C4-2B (cell line): Measurements from ENCODE around the gene DNER.

Experiments
- H3K27ac ChIP-seq: fragments of 450-650 bp; 2 replicates; pipeline ENCODE4 v1.5.1; 2017
- ZFX ChIP-seq: fragments of 450-650 bp; IDR thresholded peaks from 2 replicates; pipeline ENCODE4 v1.6.1; 2017
- TF ChIP-seq, protein P1 (sequence below): fragments of 450-650 bp; conservative IDR thresholded peaks from 2 replicates; pipeline ENCODE4 v1.5.1; 2017; ENCODE audit warnings: mild to moderate bottlenecking

Gene DNER

DNA sequence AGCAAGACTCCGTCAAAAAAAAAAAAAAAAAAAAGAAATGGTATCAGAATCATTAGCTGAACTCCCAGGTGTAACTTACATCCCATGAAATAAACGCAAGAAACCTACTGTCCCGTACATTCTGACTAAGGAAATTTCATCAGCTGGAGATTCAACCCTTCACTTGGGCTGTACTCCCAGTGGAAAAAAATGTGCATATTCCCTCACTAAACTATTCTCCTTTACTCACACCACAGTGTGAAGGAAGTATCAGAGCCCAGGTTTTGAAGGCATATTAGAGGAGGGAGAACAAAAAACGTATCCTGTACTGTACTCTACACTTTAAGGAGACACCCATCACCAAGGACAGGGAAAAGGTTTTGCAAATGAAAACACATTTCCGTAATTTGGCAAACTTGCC lies 64.3 kb downstream of the DNER start:
- no peak overlapping the region for H3K27ac ChIP-seq
- TF ChIP-seq, protein P1, sequence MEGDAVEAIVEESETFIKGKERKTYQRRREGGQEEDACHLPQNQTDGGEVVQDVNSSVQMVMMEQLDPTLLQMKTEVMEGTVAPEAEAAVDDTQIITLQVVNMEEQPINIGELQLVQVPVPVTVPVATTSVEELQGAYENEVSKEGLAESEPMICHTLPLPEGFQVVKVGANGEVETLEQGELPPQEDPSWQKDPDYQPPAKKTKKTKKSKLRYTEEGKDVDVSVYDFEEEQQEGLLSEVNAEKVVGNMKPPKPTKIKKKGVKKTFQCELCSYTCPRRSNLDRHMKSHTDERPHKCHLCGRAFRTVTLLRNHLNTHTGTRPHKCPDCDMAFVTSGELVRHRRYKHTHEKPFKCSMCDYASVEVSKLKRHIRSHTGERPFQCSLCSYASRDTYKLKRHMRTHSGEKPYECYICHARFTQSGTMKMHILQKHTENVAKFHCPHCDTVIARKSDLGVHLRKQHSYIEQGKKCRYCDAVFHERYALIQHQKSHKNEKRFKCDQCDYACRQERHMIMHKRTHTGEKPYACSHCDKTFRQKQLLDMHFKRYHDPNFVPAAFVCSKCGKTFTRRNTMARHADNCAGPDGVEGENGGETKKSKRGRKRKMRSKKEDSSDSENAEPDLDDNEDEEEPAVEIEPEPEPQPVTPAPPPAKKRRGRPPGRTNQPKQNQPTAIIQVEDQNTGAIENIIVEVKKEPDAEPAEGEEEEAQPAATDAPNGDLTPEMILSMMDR: no peak
- no peak for TF ChIP-seq ZFX

DNA sequence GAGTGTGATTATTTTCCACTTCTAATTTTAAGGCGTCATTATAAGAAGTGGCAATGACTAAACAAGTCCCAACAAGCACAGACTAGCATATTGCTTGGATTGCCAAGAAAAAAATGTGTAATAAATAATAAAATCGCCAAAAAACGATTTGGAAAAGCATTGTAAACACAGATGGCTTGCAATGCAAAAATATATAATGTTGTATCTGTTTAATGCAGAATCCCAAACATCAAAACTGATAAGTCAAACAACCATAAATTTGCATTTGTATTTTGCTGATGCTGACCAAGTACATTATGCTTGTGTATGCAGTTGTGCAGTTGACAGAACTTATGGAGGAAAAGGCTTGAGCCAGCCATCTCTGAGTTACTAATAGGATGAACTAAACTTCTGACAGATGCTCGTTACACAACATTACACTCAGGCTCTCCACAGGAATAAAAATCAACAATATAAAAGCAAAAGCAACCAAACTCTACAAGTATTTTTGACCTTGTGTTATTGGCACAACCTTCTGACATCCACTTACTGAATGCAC lies 68.1 kb downstream of the DNER start:
- no peak for TF ChIP-seq ZFX
- TF ChIP-seq, protein P1: no peak
- no peak overlapping the region for H3K27ac ChIP-seq

DNA sequence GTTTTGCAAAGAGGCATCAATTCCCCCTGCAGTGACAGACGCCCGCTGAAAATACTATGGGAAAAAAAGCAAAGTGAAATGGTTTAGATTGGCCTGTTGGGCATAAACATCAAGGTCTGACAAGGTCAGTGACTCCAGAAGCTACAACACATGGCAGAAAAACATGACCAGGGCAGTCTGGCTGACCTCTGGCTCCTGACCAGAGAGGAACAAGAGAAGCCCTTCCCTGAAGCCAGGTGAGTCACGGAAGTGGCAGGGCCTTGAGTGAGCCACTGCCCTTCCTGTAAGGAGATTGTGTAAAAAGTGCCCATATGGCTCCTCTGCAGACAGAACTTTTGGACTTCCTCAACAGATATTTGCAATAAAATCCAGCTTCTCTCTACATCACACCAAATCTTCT lies 72.0 kb downstream of the DNER start:
- H3K27ac ChIP-seq: no peak overlapping the region
- TF ChIP-seq ZFX: no peak
- TF ChIP-seq, protein P1: no peak

DNA sequence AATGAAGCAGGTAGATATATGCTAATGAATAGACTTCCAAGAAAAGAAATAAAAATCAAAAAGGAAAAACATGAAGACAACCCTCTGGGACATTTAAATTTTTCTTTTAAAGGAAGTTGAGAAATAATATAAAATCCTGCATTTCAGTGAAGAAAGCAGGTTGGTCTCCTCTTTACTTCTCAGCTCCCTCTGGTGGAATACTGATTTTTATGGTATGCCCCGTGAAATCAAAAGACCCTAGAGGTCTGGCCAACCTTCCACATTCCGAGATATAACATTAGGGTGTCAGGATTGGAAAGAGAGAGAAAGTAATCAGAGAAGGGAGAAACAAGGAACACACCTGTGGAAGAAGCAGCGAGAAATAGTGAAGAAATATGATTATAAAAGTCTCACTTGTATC lies 72.7 kb downstream of the DNER start:
- H3K27ac ChIP-seq: no peak overlapping the region
- TF ChIP-seq, protein P1: no peak
- TF ChIP-seq ZFX: no peak

DNA sequence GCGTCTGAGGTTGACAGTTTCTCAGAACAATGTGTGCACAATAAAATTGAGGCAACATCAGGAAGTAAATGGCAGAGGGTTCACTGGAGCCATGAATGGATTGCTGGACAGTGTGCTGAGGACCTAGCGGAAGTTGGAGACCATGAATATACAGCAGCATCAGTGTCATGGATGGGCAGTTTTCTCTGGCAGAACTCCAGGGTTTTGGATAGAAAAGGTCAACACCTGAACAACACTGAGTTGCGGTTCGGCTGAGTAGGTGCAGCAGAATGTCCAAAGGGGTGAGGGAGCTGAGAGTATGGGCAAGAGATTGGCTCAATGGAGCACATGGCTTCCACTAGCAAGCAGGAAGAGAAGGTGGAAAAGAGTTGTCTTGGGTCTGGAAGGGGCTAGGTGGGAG lies 73.7 kb downstream of the DNER start:
- TF ChIP-seq, protein P1: no peak
- TF ChIP-seq ZFX: no peak

DNA sequence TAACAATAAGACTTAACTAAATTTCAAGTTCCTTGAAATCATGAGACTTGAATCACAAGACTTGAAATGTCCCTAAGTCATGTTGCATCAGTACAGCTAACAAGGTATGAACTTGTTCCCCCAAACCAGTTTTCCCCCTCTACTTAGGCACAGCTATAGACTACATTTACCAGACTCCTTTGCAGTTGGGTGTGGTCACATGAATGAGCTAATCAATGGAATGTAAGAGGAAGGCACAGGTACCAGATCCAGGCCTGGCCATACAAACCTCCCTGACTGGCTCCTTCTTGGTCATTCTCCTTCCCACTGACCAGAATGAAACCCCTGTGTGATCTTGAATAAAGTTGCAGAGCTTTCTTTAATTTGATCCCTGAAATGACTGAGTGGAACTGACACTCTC lies 77.8 kb downstream of the DNER start:
- TF ChIP-seq, protein P1: no peak
- TF ChIP-seq ZFX: no peak
- H3K27ac ChIP-seq: no peak overlapping the region

More for the DNA sequence above, 73.7 kb downstream of the DNER start:
- H3K27ac ChIP-seq: no peak overlapping the region

DNA sequence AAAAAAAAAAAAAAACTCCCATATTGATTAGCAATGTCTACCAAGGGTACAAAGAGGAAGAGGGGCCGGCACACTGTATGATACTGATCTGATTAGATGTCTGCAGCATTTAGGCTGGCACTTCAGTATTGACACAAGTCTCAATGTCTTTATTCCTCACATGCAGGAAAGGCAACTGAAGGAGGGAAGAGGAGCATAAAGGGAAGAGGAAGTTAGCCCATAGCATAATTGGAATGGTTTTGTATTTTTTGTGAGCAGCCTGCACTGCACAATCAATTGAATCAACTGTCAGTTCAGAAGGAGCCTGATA lies 79.0 kb downstream of the DNER start:
- H3K27ac ChIP-seq: no peak overlapping the region

More for the DNA sequence above, 79.0 kb downstream of the DNER start:
- no peak for TF ChIP-seq ZFX
- TF ChIP-seq, protein P1: no peak
